Activated CD4-positive, CD25-positive, alpha-beta regulatory T cell (primary cell): ENCODE data around the gene DCAF4.
"Not testable (repeated sequence)": the region's sequence is repeated elsewhere in the genome, so short reads cannot be mapped to it uniquely, and the experiment has no call there.

ENCODE experiments used
- DNase-seq, 4 experiments: peaks; one replicate each; lab custom pipeline; 2025; lab: John Stamatoyannopoulos, UW

The DCAF4 gene

DNA sequence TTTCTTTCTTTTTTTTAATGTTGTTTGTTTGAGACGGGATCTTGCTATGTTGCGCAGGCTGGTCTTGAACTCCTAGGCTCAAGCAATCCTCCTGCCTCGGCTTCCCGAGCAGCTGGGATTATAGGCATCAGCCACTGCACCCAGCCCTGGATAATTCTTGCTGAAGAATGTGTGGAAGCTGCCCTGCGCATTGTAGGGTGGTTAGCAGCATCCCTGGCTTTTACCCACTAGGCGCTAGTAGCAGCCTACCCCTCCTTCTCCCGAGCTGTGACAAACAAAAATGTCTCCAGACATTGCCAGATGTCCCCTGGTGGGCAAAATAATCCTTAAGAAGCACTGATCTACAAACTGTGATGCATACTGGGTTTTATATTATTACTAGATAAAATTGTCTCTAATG lies 6.6 kb downstream of the DCAF4 start:
- DNase-seq: no peak

GRCh38 chr14:72939630-72940029 lies 13.4 kb downstream of the DCAF4 start:
- DNase-seq: no peak

DNA sequence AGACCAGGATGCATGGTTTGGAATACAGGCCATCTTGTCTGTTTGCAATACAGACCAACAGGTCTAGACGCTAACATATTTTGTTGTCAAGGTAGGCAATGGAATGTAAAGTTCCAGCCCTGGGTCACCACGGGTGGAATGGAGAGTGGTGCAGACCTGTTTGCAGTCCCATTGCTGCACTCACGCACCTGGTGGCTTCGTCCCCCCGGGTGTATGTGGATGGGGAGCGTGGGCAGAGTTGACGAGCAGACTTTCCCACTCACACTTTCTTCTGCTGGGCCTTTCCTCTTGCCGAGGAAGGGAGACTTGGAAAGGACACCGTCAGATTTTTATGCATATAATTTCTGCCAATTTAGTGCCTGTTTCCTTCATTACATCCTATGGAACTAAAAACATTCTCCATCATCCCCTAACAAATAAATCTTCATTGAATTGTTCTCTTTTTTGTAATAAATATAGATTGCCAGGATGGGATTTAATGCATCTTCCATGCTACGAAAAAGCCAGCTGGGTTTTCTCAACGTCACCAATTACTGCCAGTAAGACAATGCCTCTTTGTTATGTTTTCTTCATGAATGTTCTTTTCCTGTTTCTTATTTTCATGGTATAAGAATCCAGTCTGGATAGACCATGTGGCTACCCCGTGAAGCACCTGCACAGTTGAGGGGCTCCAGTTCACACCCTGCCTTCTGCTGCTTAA lies 15.2 kb downstream of the DCAF4 start:
- DNase-seq: no peak

DNA sequence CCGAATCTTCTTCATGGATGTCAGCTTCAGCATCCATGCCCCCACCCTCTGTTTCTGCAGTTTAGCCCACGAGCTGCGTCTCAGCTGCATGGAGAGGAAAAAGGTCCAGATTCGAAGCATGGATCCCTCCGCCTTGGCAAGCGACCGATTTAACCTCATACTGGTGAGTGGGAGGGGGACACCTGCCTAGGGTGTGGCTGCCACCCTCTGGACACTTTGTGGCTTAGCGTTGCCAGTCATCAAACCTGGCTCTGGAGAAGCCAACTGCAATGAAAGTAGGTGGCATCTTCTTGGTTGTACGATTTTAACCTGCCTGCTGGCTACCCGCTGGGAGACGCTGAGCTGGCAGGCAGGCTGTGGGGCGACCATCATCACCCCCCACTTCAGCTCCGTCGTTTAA lies 16.7 kb downstream of the DCAF4 start:
- no peak for DNase-seq

DNA sequence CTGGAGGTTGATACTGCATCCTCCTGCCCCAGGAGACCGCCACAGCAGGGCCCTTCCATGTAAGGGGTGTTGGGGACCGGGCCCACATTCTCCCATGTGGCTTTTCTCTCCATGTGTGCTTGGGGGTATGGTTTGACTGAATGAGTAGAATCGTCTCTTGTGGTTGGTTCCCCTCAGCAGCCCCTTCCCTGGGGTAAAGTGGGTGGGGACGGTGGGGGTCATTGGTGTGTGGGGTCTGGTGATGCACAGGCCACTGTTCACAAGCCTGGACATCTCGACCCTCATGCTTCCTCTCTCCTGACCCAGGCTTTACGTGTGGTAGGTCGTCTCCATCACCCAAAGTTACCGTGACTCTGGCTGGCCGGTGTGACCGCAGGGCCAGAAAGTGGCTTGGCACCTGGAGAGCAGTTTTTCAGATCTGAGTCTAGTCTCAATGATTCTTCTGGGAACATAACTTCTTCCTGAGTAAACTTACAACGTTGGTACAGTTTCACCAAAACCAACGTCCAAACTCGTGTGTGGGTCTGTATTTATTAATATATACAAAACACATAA lies 17.7 kb downstream of the DCAF4 start:
- DNase-seq: no peak

DNA sequence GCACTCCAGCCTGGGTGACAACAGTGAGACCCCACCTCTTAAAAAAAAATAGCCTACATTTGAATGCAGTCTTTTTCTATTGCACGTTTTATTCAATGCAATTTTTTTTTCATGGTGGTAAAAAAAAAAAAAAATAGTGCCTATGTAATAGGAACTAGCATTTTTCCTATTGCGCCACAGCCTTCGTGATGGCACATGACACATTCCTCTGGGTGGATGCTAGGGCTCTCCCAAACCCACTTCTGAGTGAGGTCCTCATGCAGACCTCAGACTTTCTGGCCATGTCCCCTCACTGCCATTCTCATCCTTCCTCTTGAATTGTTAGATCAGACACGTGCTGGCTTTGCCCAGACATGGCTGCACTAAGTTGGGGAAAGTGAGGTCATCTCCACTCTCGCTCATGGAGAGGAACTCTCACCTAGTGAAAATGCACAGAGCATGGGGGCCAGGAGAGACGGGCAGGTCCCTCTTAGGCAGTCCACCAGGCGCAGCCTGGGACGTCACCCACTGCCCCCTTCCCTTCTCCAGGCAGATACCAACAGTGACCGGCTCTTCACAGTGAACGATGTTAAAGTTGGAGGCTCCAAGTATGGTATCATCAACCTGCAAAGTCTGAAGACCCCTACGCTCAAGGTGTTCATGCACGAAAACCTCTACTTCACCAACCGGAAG lies 19.2 kb downstream of the DCAF4 start:
- DNase-seq: no peak

GRCh38 chr14:72946491-72946890 lies 20.2 kb downstream of the DCAF4 start:
- DNase-seq: no peak

- DNase-seq: no peak
Observed at GRCh38 chr14:72947366-72948160, 21.3 kb downstream of the DCAF4 start.

- peak; percentile 14 to 44 (median 25) for DNase-seq
Observed at GRCh38 chr14:72948481-72949138, 22.3 kb downstream of the DCAF4 start.

- no peak for DNase-seq
Observed at GRCh38 chr14:72952171-72952570, 25.9 kb downstream of the DCAF4 start.

- not testable (repeated sequence) for DNase-seq
Observed at GRCh38 chr14:72956741-72957140, 30.5 kb downstream of the DCAF4 start.

DNA sequence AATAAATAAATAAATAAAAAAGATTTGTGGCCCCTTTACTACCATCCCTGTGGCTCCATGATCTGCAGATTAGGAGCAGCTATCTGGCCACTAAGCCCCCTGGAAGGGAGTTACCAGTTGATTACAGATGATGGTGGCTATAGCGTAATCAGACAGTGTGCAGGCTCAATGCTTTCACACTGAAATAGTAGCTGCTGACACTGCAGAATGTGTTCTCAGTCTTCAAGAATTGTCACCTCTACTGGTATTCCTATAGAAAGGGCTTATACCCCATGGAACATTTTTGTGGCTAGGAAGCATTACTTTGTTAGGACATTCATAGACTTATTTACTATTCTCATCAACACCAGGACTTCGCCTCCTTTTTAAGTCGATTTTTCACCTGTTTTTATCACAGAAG lies 30.9 kb downstream of the DCAF4 start:
- no peak for DNase-seq

- no peak for DNase-seq
Observed at GRCh38 chr14:72958548-72958947, 32.3 kb downstream of the DCAF4 start.

GRCh38 chr14:72961016-72961415 lies 34.8 kb downstream of the DCAF4 start:
- not testable (repeated sequence) for DNase-seq

DNA sequence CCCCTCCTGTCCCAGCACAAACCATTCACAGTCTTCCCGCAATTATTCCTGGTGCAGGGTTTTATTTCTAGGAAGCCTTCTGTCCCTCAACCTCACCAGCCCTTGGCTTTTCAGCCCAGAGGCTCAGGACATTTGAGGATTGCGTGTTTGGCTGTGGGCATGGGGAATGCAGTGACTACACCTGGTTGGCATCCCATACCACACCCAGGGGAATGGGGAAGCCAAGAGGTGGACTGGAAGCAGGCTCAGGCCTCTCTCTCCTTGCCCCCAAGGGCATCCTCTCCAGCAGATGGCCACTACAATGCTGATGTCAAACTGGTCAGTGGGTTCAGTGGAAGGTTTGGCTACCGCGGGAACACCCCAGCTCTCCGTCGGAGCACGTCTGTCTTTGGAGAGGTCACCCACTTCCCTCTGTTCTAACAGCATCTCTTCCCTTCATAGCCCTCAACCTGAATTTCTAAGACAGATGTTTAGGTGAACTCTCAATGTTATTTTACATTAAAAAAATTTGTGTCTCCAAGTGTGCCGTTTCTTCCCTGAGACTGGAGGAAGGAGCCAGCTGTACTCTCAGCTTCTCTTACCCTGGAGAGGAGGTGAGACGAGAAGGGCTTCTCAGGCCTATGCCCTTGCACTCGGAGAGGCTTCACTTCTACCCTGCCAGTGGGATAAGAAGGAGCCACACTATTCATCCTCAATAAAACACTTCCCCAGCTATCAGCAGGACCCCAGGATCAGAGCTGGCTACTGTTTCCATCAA lies 35.5 kb downstream of the DCAF4 start:
- no peak for DNase-seq

DNA sequence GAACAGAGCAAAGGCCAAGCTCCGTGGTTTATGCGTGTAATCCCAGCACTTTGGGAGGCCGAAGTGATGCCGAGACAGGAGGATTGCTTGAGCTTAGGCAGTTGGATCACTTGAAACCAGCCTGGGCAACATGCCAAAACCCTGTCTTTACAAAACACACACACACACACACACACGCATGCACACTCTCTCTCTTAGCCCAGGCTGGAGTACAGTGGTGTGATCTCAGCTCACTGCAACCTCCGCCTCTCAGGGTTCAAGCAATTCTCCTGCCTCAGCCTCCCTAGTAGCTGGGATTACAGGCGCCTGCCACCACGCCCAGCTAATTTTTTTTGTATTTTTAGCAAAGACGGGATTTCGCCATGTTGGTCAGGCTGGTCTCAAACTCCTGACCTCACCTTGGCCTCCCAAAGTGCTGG lies 36.1 kb downstream of the DCAF4 start:
- not testable (repeated sequence) for DNase-seq

- no peak for DNase-seq
Observed at GRCh38 chr14:72962829-72963312, 36.6 kb downstream of the DCAF4 start.

GRCh38 chr14:72965249-72965648 lies 39.0 kb downstream of the DCAF4 start:
- no peak for DNase-seq

DNA sequence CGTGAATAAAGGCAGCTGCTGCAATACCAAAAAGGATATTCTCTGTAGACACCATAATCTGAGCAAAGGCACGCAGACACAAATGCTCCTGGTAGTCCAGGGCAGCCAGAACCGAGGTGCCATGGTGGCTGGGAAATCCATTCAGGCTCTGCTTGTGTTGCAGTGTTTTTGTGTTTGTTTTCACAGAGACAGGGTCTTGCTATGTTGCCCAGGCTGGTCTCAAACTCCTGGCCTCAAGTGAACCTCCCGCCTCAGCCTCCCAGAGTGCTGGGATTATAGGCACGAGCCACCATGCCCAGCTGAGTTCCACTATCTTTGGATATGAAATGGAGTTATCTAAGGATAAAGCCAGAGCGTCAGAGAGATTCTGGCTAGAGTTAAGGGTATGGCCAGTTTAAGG lies 39.8 kb downstream of the DCAF4 start:
- no peak for DNase-seq

GRCh38 chr14:72968316-72968715 lies 42.1 kb downstream of the DCAF4 start:
- DNase-seq: no peak

DNA sequence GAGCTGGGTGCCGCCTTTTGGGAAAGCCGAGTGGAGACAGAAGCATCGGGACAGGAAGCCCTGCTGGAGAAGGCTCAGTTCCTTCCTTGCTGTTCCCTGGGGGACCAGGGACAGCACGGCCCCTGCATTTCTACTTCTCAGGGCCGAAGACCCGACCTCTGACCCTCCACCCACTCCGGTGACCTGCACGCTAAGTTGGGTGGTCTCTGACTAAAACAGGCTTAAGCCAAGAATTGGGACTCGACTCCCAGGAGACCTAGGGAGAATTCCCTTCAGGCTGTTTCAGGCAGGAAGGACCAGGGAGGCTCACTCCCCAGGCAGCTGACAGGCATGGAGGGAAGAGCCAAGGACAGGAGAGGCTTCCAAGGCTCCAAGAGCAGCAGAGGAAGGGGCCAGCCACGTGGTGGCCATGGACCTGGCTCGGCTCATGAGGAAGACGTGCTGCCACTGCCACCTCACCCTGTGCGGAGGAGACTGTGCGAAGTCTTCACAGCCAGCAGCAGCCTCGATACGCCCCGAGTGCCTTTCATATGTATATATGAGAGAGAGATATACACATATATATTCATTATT lies 43.9 kb downstream of the DCAF4 start:
- no peak for DNase-seq
